Hematopoietic multipotent progenitor cell treated with erythropoietin and hydrocortisone succinate and interleukin-3 and kit ligand, for 17 days (in vitro differentiated cells): ENCODE results near the gene FRRS1L.

Source experiments
- DNase-seq: peaks from one replicate; pipeline ENCODE4 v3.0.0-alpha.2; 2015; ENCODE audit warnings: low spot score

Gene FRRS1L

GRCh38 chr9:109166771-109167601 is at the start of gene FRRS1L:
Gene FRRS1L, minus strand, starts transcription at chr9:109167249. Its CDS starts 111 bp downstream, at chr9:109167138.
- DNase-seq: no peak

- DNase-seq: no peak
These were observed 47.4 kb upstream of the FRRS1L start for GRCh38 chr9:109214414-109214813.

- no peak for DNase-seq
These were observed 46.5 kb upstream of the FRRS1L start for GRCh38 chr9:109213285-109214121.

DNA sequence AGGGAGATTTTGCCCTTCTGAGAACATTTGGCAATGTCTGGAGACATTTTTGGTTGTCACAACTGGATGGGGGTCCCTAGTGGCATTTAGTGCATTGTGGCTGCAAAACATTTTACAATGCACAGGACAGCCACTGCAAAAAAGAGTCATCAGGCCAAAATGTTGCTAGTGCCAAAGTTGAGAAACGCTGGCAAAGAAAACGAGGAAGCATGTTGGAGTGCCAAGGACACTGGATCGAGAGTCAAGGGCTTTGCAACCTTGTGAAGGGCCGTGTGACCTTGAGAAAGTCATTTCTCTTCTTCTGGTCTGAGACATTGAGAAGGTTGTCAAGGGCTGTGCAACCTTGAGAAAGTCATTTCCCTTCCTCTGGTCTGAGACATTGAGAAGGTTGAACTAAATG is 45.7 kb upstream of the FRRS1L start:
- DNase-seq: no peak

GRCh38 chr9:109206670-109207069 is 39.6 kb upstream of the FRRS1L start:
- no peak for DNase-seq

- no peak for DNase-seq
These were observed 38.5 kb upstream of the FRRS1L start for GRCh38 chr9:109205526-109205925.

GRCh38 chr9:109203761-109204360 is 36.8 kb upstream of the FRRS1L start:
- DNase-seq: no peak

- DNase-seq: no peak
These were observed 32.6 kb upstream of the FRRS1L start for GRCh38 chr9:109199676-109200075.

GRCh38 chr9:109198736-109199382 is 31.8 kb upstream of the FRRS1L start:
- DNase-seq: peak; percentile 66

- DNase-seq: no peak
These were observed 27.0 kb upstream of the FRRS1L start for GRCh38 chr9:109193974-109194556.

GRCh38 chr9:109192732-109193361 is 25.8 kb upstream of the FRRS1L start:
- no peak for DNase-seq

DNA sequence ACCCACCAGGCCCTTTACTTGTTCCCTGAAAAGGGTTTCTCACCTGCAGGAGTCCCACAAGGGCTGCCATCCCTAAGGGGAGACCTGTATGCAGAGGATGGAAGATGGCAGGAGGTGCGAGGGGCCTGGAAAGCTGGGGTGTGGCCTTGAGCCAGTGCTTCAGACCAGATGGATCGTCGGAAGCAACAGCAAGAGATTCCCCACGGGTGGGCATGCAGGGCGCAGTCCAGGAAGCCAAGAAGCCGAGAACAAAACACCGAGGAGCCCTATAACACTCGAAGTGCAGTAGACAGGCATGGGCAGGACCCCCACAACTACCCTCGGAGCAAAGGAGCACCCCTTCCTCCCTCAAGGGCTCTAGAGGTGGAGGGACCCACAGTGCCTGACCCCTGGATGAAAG is 24.7 kb upstream of the FRRS1L start:
- DNase-seq: no peak

- no peak for DNase-seq
These were observed 23.1 kb upstream of the FRRS1L start for GRCh38 chr9:109190151-109190550.

DNA sequence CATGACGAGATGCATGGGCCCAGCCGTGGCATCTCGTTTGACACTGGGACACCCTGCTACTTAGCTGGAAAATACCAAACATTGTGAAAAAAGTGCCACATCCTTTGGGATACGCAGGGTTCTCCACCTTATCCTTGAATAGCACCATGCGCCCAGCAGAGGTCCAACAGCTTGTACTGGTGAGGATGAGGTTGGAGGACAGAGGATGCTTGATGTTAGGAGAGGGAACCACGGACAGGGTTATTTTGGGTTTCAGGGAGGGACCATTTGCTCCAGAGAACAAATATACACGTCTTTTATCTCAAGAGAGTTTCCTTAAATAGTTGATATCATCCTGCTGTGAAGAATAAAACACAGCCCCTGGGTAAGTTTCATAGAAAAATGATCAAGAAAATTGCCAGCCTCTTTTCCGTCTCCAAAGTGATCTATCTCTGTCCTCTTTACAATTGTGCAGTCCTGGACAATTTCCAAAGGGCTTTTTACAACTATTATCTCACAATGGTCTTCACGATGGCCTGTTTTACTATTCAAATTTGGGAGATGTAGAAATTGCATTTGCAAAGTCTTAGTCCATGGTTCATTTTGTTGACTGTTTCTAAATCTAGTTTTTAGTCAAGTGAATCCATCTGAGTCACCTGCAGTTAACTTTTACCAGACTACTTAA is 19.9 kb upstream of the FRRS1L start:
- no peak for DNase-seq

DNA sequence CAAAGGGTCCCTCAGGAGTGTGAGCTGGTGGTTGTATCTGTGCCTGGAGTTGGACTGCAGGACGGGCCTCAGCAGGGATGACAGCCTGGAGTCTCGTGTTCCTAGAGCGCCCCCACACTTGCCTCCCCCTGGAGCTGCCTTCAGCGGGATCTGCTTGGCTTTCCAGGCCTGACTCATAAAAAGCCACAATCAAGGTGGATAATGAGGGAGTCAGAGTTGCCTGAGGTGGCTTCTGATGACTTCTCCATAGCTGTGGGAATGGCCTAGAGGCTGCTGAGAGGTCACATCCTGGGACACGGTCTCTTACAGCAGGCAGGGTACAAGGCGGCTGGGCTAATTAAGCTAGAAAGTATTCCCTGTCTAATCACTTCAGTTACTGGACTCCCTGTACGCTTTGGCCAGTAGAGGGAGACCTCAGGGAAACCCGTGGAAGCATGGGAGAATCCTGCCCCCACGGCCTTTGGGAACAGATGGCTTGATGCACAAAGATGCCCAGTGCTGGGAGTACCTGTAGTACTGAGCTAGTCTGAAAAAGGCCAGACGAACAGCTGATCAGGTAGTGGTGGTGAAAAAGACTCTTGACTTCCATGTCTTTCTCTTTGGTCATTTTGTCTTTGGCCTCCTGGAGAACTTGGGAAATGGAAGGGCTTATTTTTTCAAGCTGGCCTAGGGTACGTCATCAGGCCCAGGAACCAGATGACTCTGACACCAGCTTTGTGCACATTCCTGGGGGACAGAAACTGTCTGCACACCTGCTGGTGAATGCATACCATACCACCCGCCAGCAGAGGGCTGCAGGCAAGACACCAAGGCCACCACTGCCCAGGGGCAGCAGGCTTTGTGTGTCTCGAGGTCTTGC is 16.1 kb upstream of the FRRS1L start:
- peak; percentile 37 for DNase-seq

- no peak for DNase-seq
These were observed 15.5 kb upstream of the FRRS1L start for GRCh38 chr9:109182550-109182939.

GRCh38 chr9:109181284-109181683 is 14.2 kb upstream of the FRRS1L start:
- no peak for DNase-seq

DNA sequence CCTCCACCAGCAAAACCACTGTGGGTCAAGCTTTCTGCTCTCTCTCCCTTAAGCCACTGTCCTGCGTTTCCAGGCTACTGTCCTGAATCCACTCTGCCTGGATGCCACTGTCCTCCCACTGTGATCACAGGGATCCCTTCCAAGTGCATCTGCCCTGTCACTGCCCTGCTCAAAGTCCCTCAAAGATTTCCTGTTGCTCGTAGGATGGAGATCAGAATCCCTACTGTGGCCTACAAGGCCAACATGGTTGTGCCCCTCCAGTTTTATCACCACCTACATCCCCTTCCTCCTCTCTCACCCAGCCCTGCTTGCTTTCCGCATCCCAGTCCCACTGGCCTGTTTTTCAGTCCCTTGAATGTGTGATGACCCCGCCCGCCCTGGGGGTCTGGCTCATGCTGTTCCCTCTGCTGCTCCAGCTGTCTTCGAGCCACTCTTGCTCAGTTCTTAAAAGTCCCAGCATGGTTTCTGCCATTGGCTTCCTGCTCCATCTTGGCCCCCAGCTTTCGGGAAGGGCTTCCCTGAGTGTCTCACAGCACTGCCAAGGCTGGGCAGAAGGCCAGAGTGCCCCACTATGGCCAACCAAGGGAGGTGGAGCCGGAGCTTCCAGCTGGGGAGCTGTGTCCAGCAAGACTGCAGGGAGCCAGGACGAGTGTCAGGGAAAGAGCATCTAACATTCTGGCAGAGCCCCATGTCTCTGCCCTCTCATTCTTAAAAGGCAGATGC is 12.9 kb upstream of the FRRS1L start:
- DNase-seq: no peak

DNA sequence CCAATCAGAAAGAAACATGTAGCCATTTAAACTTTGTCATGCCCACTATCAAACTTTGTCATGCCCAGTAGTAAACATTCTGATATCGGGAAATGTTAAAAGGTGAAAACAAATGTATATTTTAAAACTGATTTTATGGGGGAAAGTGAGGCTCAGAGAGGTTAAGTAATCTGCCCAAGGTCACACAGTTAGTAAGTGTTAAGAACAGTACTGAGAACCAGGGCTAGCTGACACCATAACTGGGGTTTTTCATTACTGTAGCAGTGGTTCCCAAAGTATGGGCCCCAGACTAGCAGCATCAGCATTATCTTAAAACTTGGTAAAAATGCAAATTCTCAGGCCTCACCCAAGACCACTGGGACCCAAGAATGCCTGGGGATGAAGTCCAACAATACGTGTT is 9.9 kb upstream of the FRRS1L start:
- DNase-seq: no peak
